ENCODE results near the gene BACE2.

GRCh38 chr21:41219498-41220207 is 51.7 kb downstream of the BACE2 start:
- TF ChIP-seq CTCF (IDR thresholded peaks at IDR 0.05) (no peak), POLR2A (IDR thresholded peaks at IDR 0.05) (no peak)

Data from thyroid gland (tissue), 4 donors.